Adrenal gland (tissue), 12 donors: ENCODE results near the gene MRPS22. TPM values are rescaled to one million over a fixed set of nuclear protein-coding genes. Genes with fewer than 3 reads are reported as not detected.

Experiments used
- DNase-seq, 7 donors: peaks; one replicate each; pipeline ENCODE4 v3.0.0-alpha.2; 2019 to 2020
- H3K27ac ChIP-seq, 5 donors: fragments of 200-600 bp; sonication (generic) in 4 of 5; 1 replicate in 3 of 5; 2 replicates in 2 of 5; pipeline versions ENCODE4 v1.5.1 to v1.8.0; 2016 to 2020; ENCODE audit warnings: mild to moderate bottlenecking in 1 of 5
- H3K27me3 ChIP-seq: fragments of 200-600 bp; 2 replicates; pipeline ENCODE4 v1.8.0; 2021
- H3K36me3 ChIP-seq, 2 donors: fragments of 200-600 bp; replicated peaks in 1 of 2; 1 replicate in 1 of 2; 2 replicates in 1 of 2; pipeline versions ENCODE4 v1.5.1 to v1.8.0; 2018 to 2022
- H3K4me1 ChIP-seq, 2 donors: fragments of 200-600 bp; replicated peaks in 1 of 2; 1 replicate in 1 of 2; 2 replicates in 1 of 2; pipeline versions ENCODE4 v1.5.1 to v1.8.0; 2018 to 2021
- H3K4me3 ChIP-seq, 4 donors: fragments of 200-600 bp; sonication (generic) in 3 of 4; one replicate each; pipeline ENCODE4 v1.5.1; 2016 to 2018
- H3K9me3 ChIP-seq, 3 donors: fragments of 200-600 bp; sonication (generic) in 1 of 3; replicated peaks in 1 of 3; 1 replicate in 2 of 3; 2 replicates in 1 of 3; pipeline versions ENCODE4 v1.5.1 to v1.8.0; 2016 to 2021
- POLR2A ChIP-seq, 2 donors: fragments of 450-650 bp; IDR thresholded peaks; one replicate each; pipeline ENCODE4 v1.6.1; 2017; ENCODE audit warnings: antibody characterized with exemption in 2 of 2, mild to moderate bottlenecking in 2 of 2, moderate library complexity in 1 of 2
- WGBS, 4 donors: extraction: QIAGEN DNeasy Blood & Tissue Kit in 2 of 4; methylation state at CpG; one replicate each; pipeline versions ENCODE4 v1.1.5 to v1.1.7; 2013 to 2017; 5-methylcytosine and 5-hydroxymethylcytosine counted together
- intact Hi-C, 2 donors: fragments of 100-400 bp; cut with DNase I; formaldehyde crosslinking; loops; one replicate each; pipeline versions ENCODE4 v1.14.1 to v1.15.0; 2022 to 2023
- polyA plus RNA-seq, 3 donors: library from polyadenylated mRNA; stranded (reverse); fragments of 200-250 nt in 2 of 3; fragments of 350-450 nt in 1 of 3; fragmentation: Illumina TruSeq in 1 of 3; extraction: RNeasy Lipid Tissue Mini Kit (QIAGEN cat#74804) in 1 of 3; gene quantifications; one replicate each; pipeline ENCODE4 v1.2.3, GENCODE V29; 2013 to 2014
- total RNA-seq, 9 donors: library from RNA; depleted of rRNA in 4 of 9; stranded (reverse); fragments of >200 nt in 4 of 9; fragments of 120-200 nt in 1 of 9; fragmentation: NEBNext Ultra II Directional in 1 of 9; extraction: Animal tissue kit (Norgen Biotek cat#: 25700) in 1 of 9; gene quantifications; one replicate each; pipeline versions ENCODE4 v1.1.0 to v1.2.4, GENCODE V29; 2013 to 2023
- TF ChIP-seq, protein P1 (sequence below), 6 experiments: fragments of 450-650 bp in 4 of 6; fragments of 200-600 bp in 2 of 6; sonication (generic) in 1 of 6; IDR thresholded peaks; 1 replicate in 5 of 6; 2 replicates in 1 of 6; pipeline versions ENCODE4 v1.5.1 to v1.8.0; 2016 to 2021; ENCODE audit warnings: antibody characterized with exemption in 6 of 6, mild to moderate bottlenecking in 2 of 6, moderate library complexity in 1 of 6
- donor health status: healthy with polysubstance abuse.
- donor health status: Bipolar disorder and iron deficiency.
- donor health status: DM: yes; HTN: yes; CAD: no.
- donor health status: DM: no; HTN: no; CAD: no.
- donor health status: DM: no; HTN: no; CAD: no.
- donor health status: DM: yes; HTN: yes; CAD: no.

MRPS22 gene
- total and polyA plus RNA-seq, 12 donors: 50.7 to 213 (median 95.5) TPM

- H3K4me3 ChIP-seq: no peak overlapping the region
- intact Hi-C loops: loop anchor here in 1 of 2 donors (10.0 kb wide), 1 partner anchor 390 kb away; no protein-coding TSS in a partner anchor
- peak in 1 of 7 donors; percentile 5 for DNase-seq
- TF ChIP-seq, protein P1, sequence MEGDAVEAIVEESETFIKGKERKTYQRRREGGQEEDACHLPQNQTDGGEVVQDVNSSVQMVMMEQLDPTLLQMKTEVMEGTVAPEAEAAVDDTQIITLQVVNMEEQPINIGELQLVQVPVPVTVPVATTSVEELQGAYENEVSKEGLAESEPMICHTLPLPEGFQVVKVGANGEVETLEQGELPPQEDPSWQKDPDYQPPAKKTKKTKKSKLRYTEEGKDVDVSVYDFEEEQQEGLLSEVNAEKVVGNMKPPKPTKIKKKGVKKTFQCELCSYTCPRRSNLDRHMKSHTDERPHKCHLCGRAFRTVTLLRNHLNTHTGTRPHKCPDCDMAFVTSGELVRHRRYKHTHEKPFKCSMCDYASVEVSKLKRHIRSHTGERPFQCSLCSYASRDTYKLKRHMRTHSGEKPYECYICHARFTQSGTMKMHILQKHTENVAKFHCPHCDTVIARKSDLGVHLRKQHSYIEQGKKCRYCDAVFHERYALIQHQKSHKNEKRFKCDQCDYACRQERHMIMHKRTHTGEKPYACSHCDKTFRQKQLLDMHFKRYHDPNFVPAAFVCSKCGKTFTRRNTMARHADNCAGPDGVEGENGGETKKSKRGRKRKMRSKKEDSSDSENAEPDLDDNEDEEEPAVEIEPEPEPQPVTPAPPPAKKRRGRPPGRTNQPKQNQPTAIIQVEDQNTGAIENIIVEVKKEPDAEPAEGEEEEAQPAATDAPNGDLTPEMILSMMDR (IDR thresholded peaks at IDR 0.05): no peak
- TF ChIP-seq POLR2A (IDR thresholded peaks at IDR 0.05): no peak
- no peaks in the 10 kb centered on the region for H3K36me3 ChIP-seq
- H3K27me3 ChIP-seq: no peaks in the 10 kb centered on the region
- WGBS, 4 donors: 62 to 83% (median 71%) methylated on average over 5 of the region's 5 CpGs
- no peaks in the 10 kb centered on the region for H3K4me1 ChIP-seq
- H3K27ac ChIP-seq: no peak overlapping the region
- H3K9me3 ChIP-seq: no peaks in the 10 kb centered on the region
Measured at GRCh38 chr3:139324456-139324855, 19.4 kb upstream of the MRPS22 start.

DNA sequence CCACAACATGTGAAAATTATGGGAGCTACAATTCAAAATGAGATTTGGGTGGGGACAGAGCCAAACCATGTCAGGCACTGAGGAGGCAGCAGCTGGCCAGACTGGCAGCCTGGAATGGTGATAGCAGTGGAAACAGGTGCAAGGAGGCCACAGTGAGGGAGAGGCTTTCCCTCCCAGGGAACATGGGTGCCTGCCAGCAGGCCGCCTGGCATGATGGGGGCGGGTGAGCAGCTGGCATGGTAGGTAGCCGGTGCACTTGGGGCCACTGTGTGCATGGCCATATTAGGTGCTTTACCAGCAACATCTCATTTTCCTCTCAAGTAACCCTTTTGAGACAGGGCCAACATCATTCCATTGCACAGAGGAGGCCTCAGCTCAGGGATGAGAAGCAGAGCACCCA is 18.3 kb upstream of the MRPS22 start:
- 94 to 100% (median 96%) methylated on average over 3 of the region's 3 CpGs for WGBS, 4 donors
- intact Hi-C loops: loop anchor here (5.0 to 10.0 kb wide), 2 partner anchors 388 to 391 kb away; no protein-coding TSS in a partner anchor
- Histone ChIP-seq H3K36me3 (no peaks in the 10 kb centered on the region), H3K27ac (no peak overlapping the region), H3K4me3 (no peak overlapping the region), H3K9me3 (no peaks in the 10 kb centered on the region), H3K27me3 (no peaks in the 10 kb centered on the region), H3K4me1 (no peaks in the 10 kb centered on the region)
- TF ChIP-seq, protein P1 (IDR thresholded peaks at IDR 0.05): no peak
- TF ChIP-seq POLR2A (IDR thresholded peaks at IDR 0.05): no peak
- no peak for DNase-seq

GRCh38 chr3:139326131-139326530 is 17.7 kb upstream of the MRPS22 start:
- Histone ChIP-seq H3K4me3 (no peak overlapping the region), H3K27ac (no peak overlapping the region), H3K9me3 (no peaks in the 10 kb centered on the region), H3K4me1 (no peaks in the 10 kb centered on the region), H3K36me3 (no peaks in the 10 kb centered on the region), H3K27me3 (no peaks in the 10 kb centered on the region)
- peak in 1 of 7 donors; percentile 44 for DNase-seq
- intact Hi-C loops: loop anchor here (5.0 to 10.0 kb wide), 2 partner anchors 389 to 391 kb away; no protein-coding TSS in a partner anchor
- 81 to 93% (median 87%) methylated on average over 4 to 5 of the region's 5 CpGs for WGBS, 4 donors
- no peak for TF ChIP-seq POLR2A (IDR thresholded peaks at IDR 0.05)
- TF ChIP-seq, protein P1 (IDR thresholded peaks at IDR 0.05): no peak

GRCh38 chr3:139326707-139327106 is 17.1 kb upstream of the MRPS22 start:
- Histone ChIP-seq H3K4me3 (no peak overlapping the region), H3K4me1 (no peaks in the 10 kb centered on the region), H3K36me3 (no peaks in the 10 kb centered on the region), H3K27me3 (no peaks in the 10 kb centered on the region), H3K9me3 (no peaks in the 10 kb centered on the region), H3K27ac (no peak overlapping the region)
- WGBS, 4 donors: 88 to 93% (median 90%) methylated on average over 3 to 4 of the region's 4 CpGs
- TF ChIP-seq POLR2A (IDR thresholded peaks at IDR 0.05): no peak
- TF ChIP-seq, protein P1 (IDR thresholded peaks at IDR 0.05): no peak
- peak in 1 of 7 donors; percentile 35 for DNase-seq
- intact Hi-C loops: loop anchor here (5.0 to 10.0 kb wide), 2 partner anchors 389 to 392 kb away; no protein-coding TSS in a partner anchor
